ENCODE results near the gene UBE2O. TPM values are rescaled to one million over a fixed set of nuclear protein-coding genes. Genes with fewer than 3 reads are reported as not detected.

Gene UBE2O
- total and polyA plus RNA-seq, 2 donors (not counting 3 experiments of a cell fraction or from before 2014, with no cell fraction given) = 13.9 to 34.1 TPM

- ChIA-PET CTCF (interaction anchor here (1.1 kb wide), 2 partner anchors 12 to 37 kb away, joined by 3 to 4 read pairs; no protein-coding TSS in a partner anchor), POLR2A (no interaction called here)
- no peak overlapping the region for H3K4me3 ChIP-seq (replicated peaks in 1 of 3; ENCODE audit: insufficient read depth in 1 of 3, low read depth in 1 of 3, low read length in 3 of 3)
Measured at GRCh38 chr17:76421044-76421407, 31.9 kb downstream of the UBE2O start.

GRCh38 chr17:76420356-76421043, 32.5 kb downstream of the UBE2O start:
- intact Hi-C loops (cut with micrococcal nuclease) (no loop called here), dilution Hi-C loops (cut with MboI; ENCODE audit: extremely low pct_ligation_motif_present, low sequenced_read_pairs) (no loop called here)
- DNase-seq (ENCODE audit: low read depth, low spot score) (no peak), FAIRE-seq (no peak)
- Histone ChIP-seq H3K9ac (replicated peaks; ENCODE audit: extremely low read depth, insufficient read depth, low read length) (no peak overlapping the region), H3K9me1 (replicated peaks; ENCODE audit: control insufficient read depth, extremely low read depth, insufficient read depth, low read length) (no peaks in the 10 kb centered on the region), H3K4me3 (replicated peaks in 1 of 3; ENCODE audit: insufficient read depth in 1 of 3, low read depth in 1 of 3, low read length in 3 of 3) (no peak overlapping the region), H3K79me2 (ENCODE audit: control insufficient read depth, insufficient read depth, low read length) (peaks cover 21% of the 10 kb centered on the region), H3K27me3 (ENCODE audit: control insufficient read depth in 2 of 2, insufficient read depth in 2 of 2, low read length in 2 of 2) (no peaks in the 10 kb centered on the region), H4K20me1 (replicated peaks; ENCODE audit: control insufficient read depth, extremely low read depth, insufficient read depth, low read length) (no peaks in the 10 kb centered on the region), H3K36me3 (ENCODE audit: control insufficient read depth in 2 of 2, extremely low read depth in 1 of 2, insufficient read depth in 2 of 2, low read length in 2 of 2) (peaks cover 0 to 3% of the 10 kb centered on the region in 2 experiments), H3K27ac (ENCODE audit: insufficient read depth, low read depth, low read length) (no peak overlapping the region), H3K4me1 (ENCODE audit: control insufficient read depth, extremely low read depth, insufficient read depth, low read length) (no peaks in the 10 kb centered on the region), H2AFZ (ENCODE audit: low read depth, low read length) (no peak overlapping the region), H3K4me2 (ENCODE audit: insufficient read depth, low read length) (no peak overlapping the region), H3K9me3 (replicated peaks; ENCODE audit: control insufficient read depth, insufficient read depth, low read length) (no peaks in the 10 kb centered on the region)
- POLR2A ChIA-PET = no interaction called here
- CTCF ChIA-PET = interaction anchor here (1.0 to 1.1 kb wide), 2 partner anchors 12 to 38 kb away, joined by 3 to 4 read pairs; no protein-coding TSS in a partner anchor
- no TSS peak for BruUV-seq (replicated peaks)
- TF ChIP-seq, protein P1, sequence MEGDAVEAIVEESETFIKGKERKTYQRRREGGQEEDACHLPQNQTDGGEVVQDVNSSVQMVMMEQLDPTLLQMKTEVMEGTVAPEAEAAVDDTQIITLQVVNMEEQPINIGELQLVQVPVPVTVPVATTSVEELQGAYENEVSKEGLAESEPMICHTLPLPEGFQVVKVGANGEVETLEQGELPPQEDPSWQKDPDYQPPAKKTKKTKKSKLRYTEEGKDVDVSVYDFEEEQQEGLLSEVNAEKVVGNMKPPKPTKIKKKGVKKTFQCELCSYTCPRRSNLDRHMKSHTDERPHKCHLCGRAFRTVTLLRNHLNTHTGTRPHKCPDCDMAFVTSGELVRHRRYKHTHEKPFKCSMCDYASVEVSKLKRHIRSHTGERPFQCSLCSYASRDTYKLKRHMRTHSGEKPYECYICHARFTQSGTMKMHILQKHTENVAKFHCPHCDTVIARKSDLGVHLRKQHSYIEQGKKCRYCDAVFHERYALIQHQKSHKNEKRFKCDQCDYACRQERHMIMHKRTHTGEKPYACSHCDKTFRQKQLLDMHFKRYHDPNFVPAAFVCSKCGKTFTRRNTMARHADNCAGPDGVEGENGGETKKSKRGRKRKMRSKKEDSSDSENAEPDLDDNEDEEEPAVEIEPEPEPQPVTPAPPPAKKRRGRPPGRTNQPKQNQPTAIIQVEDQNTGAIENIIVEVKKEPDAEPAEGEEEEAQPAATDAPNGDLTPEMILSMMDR (IDR thresholded peaks at IDR 0.05; ENCODE audit: extremely low read depth in 1 of 2, insufficient read depth in 1 of 2, low read depth in 1 of 2, low read length in 2 of 2) = no peak
- TF ChIP-seq FOS (IDR thresholded peaks at IDR 0.05; ENCODE audit: borderline replicate concordance, insufficient read depth, low read length) = no peak
- TF ChIP-seq POLR2AphosphoS5 (IDR thresholded peaks at IDR 0.05; ENCODE audit: insufficient read depth, low read depth, low read length) = no peak
- TF ChIP-seq MYC (IDR thresholded peaks at IDR 0.05; ENCODE audit: low read depth, low read length) = no peak
- TF ChIP-seq GATA2 (IDR thresholded peaks at IDR 0.05; ENCODE audit: insufficient read depth, insufficient read length, low read depth, low read length) = no peak

More at GRCh38 chr17:76421044-76421407, 31.9 kb downstream of the UBE2O start:
- Histone ChIP-seq H3K9me3 (replicated peaks; ENCODE audit: control insufficient read depth, insufficient read depth, low read length) (no peaks in the 10 kb centered on the region), H3K9ac (replicated peaks; ENCODE audit: extremely low read depth, insufficient read depth, low read length) (no peak overlapping the region), H3K9me1 (replicated peaks; ENCODE audit: control insufficient read depth, extremely low read depth, insufficient read depth, low read length) (no peaks in the 10 kb centered on the region), H3K4me1 (ENCODE audit: control insufficient read depth, extremely low read depth, insufficient read depth, low read length) (no peaks in the 10 kb centered on the region), H3K4me2 (ENCODE audit: insufficient read depth, low read length) (no peak overlapping the region), H3K27ac (ENCODE audit: insufficient read depth, low read depth, low read length) (no peak overlapping the region), H3K36me3 (ENCODE audit: control insufficient read depth in 2 of 2, extremely low read depth in 1 of 2, insufficient read depth in 2 of 2, low read length in 2 of 2) (peaks cover 0 to 3% of the 10 kb centered on the region in 2 experiments), H3K79me2 (ENCODE audit: control insufficient read depth, insufficient read depth, low read length) (peaks cover 21% of the 10 kb centered on the region), H3K27me3 (ENCODE audit: control insufficient read depth in 2 of 2, insufficient read depth in 2 of 2, low read length in 2 of 2) (no peaks in the 10 kb centered on the region), H4K20me1 (replicated peaks; ENCODE audit: control insufficient read depth, extremely low read depth, insufficient read depth, low read length) (no peaks in the 10 kb centered on the region), H2AFZ (ENCODE audit: low read depth, low read length) (no peak overlapping the region)
- dilution Hi-C loops (cut with MboI; ENCODE audit: extremely low pct_ligation_motif_present, low sequenced_read_pairs) (no loop called here), intact Hi-C loops (cut with micrococcal nuclease) (no loop called here)
- BruUV-seq (replicated peaks) = no TSS peak
- no peak for DNase-seq (ENCODE audit: low read depth, low spot score)
- TF ChIP-seq GATA2 (IDR thresholded peaks at IDR 0.05; ENCODE audit: insufficient read depth, insufficient read length, low read depth, low read length) (no peak), MYC (IDR thresholded peaks at IDR 0.05; ENCODE audit: low read depth, low read length) (no peak), FOS (IDR thresholded peaks at IDR 0.05; ENCODE audit: borderline replicate concordance, insufficient read depth, low read length) (no peak)
- FAIRE-seq = no peak
